ENCODE measurements around the gene INPP5J. TPM values are rescaled to one million over a fixed set of nuclear protein-coding genes. Genes with fewer than 3 reads are reported as not detected.

The INPP5J gene
- total and polyA plus RNA-seq, 9 of the 15 experiments (the other 6 are each of a cell fraction or from before 2014, with no cell fraction given) = 0.10 to 6.3 (median 4.8) TPM

DNA sequence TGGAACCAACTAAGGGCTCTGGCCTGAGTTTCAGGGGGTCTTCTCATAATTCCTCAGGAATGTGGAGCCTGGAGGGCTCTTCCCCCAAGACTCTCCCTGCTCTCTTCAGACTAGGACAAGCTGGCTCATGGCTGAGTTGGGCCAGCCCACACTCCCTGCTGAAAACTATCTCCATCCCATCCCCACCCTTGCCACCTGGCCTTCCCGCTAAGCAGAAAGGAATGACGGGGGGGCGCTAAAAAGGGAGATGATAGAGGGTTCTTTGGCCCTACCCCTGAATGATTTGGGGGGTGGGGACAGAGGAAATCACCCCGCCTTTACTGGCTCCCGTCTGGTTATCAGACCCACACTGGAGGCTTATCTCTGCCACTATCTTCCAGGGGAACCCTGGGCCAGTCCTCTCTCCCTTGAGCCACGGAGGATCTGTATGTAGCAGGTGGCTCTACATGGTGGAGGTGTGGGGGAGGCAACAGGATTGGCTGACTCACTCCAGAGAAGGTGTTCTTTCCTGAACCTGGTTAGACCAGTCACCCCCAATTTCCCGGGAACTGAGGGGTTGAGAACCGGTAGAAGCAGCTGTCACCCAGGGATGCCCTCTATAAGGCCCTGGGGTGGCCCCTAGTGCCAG lies 35.9 kb upstream of the INPP5J start (continued):
- TF ChIP-seq ZNF398 (CRISPR knock-in tag; IDR thresholded peaks at IDR 0.05) (no peak), POLR3A (IDR thresholded peaks at IDR 0.05; ENCODE audit: borderline replicate concordance, extremely low read depth, insufficient read depth, insufficient read length) (no peak), BDP1 (IDR thresholded peaks at IDR 0.05; ENCODE audit: insufficient read depth, insufficient read length) (no peak), CTBP1 (IDR thresholded peaks at IDR 0.05; ENCODE audit: borderline replicate concordance) (peak; percentile 20; the same call in 1 of the 2 replicates), HEY1 (CRISPR knock-in tag; IDR thresholded peaks at IDR 0.05; ENCODE audit: borderline replicate concordance) (no peak), ZBTB5 (IDR thresholded peaks at IDR 0.05) (no peak), CTCFL (IDR thresholded peaks at IDR 0.05; ENCODE audit: borderline replicate concordance, insufficient read depth, low read depth, low read length, poor library complexity, severe bottlenecking) (no peak), POLR2G (IDR thresholded peaks at IDR 0.05; ENCODE audit: low read depth, low read length) (no peak), CEBPG (CRISPR knock-in tag; IDR thresholded peaks at IDR 0.05) (no peak), CEBPG (tag; conservative IDR thresholded peaks at IDR 0.05 in 1 of 2, IDR thresholded peaks at IDR 0.05 in 1 of 2) (no peak), TAL1 (IDR thresholded peaks at IDR 0.05) (peak; percentile 16; the same call in 1 of the 2 replicates), ZNF212 (CRISPR knock-in tag; IDR thresholded peaks at IDR 0.05) (no peak), SMARCA4 (IDR thresholded peaks at IDR 0.05) (0 out of 2 replicates have a peak, but pooled peaks have one; percentile 12), DLX4 (CRISPR knock-in tag; IDR thresholded peaks at IDR 0.05) (no peak), ERF (CRISPR knock-in tag; IDR thresholded peaks at IDR 0.05) (no peak), SRSF9 (IDR thresholded peaks at IDR 0.05; ENCODE audit: borderline replicate concordance, low read depth, low read length) (no peak)
- TF ChIP-seq, protein P1, sequence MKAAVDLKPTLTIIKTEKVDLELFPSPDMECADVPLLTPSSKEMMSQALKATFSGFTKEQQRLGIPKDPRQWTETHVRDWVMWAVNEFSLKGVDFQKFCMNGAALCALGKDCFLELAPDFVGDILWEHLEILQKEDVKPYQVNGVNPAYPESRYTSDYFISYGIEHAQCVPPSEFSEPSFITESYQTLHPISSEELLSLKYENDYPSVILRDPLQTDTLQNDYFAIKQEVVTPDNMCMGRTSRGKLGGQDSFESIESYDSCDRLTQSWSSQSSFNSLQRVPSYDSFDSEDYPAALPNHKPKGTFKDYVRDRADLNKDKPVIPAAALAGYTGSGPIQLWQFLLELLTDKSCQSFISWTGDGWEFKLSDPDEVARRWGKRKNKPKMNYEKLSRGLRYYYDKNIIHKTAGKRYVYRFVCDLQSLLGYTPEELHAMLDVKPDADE (conservative IDR thresholded peaks at IDR 0.05; ENCODE audit: control insufficient read depth, low read depth, low read length) = no peak
- TF ChIP-seq, protein P2, sequence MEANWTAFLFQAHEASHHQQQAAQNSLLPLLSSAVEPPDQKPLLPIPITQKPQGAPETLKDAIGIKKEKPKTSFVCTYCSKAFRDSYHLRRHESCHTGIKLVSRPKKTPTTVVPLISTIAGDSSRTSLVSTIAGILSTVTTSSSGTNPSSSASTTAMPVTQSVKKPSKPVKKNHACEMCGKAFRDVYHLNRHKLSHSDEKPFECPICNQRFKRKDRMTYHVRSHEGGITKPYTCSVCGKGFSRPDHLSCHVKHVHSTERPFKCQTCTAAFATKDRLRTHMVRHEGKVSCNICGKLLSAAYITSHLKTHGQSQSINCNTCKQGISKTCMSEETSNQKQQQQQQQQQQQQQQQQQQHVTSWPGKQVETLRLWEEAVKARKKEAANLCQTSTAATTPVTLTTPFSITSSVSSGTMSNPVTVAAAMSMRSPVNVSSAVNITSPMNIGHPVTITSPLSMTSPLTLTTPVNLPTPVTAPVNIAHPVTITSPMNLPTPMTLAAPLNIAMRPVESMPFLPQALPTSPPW (CRISPR knock-in tag; IDR thresholded peaks at IDR 0.05) = peak; percentile 14; the same call in 1 of the 2 replicates
